Stimulated activated CD8-positive, alpha-beta memory T cell treated with anti-CD3 and anti-CD28 coated beads, Interleukin-4, amount 100 ng/mL, for 48 hours (primary cell): ENCODE results near the gene MKNK2.
"Not testable (repeated sequence)": the region's sequence is repeated elsewhere in the genome, so short reads cannot be mapped to it uniquely, and the experiment has no call there.

Experiments
- DNase-seq: peaks from one replicate; pipeline ENCODE4 v3.0.0-alpha.2; 2020

The MKNK2 gene

DNA sequence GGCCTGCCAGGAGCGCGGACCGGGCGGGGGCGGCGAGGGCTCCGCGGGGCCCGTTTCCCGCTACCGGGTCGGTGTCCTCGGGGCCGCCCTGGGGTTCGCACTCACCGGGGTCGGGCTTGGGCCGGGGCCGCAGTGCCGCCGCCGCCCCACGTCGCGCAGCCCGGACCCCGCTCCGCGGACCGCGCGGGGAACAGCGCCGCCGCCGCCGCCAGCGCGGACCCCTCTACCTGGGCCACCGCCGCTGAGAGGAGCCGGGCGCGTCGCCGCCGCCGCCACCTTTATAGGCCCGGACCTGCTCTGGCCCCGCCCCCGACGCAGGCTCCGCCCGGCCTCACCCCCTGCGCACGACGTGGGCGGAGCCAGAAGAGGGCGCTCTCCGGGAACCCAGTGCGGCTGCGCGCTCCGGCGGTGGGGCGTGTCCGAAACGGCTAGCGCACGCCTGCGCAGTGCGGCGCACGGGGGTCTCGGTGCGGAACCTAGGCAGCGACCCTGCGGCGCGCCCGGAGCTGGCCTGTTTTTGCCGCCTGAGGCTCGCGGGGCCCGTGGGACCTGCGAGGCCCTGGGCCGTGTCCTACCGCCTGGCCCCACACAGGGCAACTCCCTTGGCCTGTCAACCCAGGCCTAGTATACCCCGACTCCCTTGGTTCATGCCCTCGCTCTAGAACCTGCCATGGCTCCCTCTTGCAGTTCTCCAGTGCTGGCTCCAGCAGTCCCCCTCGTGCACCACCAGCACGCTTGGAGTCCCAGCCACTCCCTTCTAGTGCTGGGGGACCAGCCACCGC, at the start of gene MKNK2:
TSS of gene MKNK2 (minus strand) at position 254 of the 782 bp plus-strand sequence. CDS start 393 bp downstream, outside the sequence.
- peak; percentile 98 for DNase-seq

DNA sequence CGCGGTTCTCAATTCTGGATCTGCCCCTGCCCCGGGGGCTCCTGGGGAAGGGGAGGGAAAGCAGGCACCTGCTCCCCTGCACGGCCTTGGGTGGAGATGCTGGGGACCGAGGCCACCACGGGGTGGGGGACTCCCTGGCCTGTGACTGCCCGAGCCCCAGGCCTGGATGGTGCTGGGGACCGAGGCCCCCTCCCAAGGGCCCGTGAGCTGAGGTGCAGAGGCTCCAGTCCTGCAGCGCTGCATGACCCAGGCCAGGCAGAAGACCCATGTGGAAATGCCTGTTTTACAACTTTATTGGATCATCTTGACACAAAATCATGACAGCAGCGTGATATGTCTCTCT, 49.6 kb upstream of the MKNK2 start:
- DNase-seq: no peak

DNA sequence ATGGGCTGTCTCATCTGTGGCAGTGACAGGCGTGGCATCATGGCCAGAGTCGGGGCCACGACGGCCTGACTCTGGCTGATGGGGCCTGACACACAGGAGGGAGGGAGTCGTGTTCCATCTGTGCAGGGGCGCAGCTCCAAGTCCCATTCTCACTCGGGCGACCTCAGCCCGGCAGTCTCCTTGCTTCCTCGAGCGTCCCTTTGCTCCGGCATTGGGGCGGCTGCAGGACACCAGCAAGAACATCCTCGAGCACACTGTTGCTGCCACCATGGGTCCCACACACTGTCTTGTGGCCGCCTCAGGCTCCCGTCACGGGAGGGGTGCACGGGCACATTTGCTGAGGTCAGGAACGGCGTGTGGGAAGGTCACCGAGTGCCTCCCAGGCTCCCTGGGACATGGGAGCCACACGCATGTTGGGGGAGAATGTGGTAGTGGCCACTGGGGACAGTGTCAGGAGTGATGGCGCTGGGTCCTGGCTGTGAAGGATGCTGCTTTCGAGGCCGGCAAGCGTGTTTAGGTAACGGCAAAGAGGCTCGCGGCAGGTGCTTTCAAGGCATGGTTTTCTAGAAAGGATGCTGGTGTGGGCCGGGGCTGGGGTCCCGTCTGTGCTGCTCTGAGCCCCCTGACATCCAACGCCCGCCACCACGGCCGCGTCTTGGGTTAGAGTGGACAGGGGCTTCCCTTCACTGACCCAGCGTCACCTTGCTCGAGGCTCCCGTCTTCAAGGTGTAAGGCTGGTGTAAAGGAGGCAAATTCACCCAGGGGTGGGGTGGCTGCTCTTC, 49.1 kb upstream of the MKNK2 start:
- no peak for DNase-seq

DNA sequence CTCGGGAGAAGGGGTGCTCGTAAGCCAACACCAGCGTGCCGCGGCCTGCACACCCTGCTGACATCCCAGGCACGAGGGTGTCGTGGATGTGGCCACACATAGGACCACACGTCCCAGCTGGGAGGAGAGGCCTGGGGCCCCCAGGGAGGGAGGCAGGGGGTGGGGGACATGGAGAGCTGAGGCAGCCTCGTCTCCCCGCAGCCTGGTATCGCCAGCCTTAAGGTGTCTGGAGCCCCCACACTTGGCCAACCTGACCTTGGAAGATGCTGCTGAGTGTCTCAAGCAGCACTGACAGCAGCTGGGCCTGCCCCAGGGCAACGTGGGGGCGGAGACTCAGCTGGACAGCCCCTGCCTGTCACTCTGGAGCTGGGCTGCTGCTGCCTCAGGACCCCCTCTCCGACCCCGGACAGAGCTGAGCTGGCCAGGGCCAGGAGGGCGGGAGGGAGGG, 48.0 kb upstream of the MKNK2 start:
- no peak for DNase-seq

DNA sequence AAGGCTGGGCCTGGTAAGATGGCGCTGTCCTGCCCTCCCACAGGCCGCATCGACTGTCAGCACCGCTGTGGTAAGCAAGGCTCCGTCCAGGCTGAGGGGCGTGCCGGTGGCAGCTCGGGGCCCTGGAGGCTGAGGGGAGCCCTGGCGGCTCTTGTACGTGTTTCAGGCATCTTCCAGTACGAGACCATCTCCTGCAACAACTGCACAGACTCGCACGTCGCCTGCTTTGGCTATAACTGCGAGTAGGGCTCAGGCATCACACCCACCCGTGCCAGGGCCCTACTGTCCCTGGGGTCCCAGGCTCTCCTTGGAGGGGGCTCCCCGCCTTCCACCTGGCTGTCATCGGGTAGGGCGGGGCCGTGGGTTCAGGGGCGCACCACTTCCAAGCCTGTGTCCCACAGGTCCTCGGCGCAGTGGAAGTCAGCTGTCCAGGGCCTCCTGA, 46.9 kb upstream of the MKNK2 start:
- DNase-seq: no peak

DNA sequence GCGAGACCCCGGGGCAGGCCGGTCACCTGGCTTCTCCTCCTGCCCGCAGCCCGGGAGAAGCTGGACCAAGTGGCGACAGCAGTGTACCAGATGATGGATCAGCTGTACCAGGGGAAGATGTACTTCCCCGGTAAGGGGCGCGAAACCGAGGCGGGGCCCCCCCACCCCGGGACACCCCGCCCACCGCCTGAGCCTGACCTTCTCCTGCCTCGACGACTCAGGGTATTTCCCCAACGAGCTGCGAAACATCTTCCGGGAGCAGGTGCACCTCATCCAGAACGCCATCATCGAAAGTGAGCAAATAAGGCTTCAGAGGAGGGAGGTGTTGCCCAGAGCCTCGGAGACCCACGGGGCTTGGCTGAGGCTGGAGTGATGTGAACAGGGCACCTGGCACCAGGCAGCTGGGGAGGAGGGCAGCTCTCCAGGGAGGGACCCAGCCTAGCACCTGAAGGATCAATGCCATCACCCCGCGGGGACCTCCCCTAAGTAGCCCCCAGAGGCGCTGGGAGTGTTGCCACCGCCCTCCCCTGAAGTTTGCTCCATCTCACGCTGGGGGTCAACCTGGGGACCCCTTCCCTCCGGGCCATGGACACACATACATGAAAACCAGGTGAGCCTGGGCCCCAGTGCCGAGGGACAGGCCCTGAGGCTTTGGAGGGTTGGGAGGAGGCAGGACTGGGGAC, 46.3 kb upstream of the MKNK2 start:
- DNase-seq: peak; percentile 65

DNA sequence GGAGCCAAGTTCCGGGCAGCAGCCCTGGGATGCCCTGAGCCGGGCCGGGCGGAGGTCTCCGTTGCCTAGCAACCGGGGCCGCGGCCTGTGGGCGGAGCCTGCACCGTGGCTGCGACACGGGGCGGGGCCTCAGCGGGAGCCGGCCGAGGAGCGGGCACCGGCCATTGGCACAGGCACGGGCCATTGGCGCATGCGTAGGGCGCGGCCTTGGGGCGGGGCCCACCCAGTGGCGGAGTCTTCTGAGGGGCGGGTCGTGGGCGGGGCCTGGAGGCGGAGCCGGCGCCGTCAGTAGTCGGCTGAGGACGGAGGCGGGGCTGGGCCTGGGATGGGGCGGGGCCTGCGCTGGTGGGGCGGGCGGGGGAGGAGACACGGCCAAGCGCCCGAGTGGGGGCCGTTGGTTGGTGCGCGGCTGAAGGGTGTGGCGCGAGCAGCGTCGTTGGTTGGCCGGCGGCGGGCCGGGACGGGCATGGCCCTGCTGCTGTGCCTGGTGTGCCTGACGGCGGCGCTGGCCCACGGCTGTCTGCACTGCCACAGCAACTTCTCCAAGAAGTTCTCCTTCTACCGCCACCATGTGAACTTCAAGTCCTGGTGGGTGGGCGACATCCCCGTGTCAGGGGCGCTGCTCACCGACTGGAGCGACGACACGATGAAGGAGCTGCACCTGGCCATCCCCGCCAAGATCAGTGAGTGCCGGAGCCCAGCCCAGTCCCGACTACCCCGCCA, 45.6 kb upstream of the MKNK2 start, which contains the start of gene IZUMO4:
TSS of gene IZUMO4 (plus strand) at position 436 of the 723 bp plus-strand sequence. CDS start at position 467, 31 bp downstream.
- DNase-seq: peak; percentile 100

DNA sequence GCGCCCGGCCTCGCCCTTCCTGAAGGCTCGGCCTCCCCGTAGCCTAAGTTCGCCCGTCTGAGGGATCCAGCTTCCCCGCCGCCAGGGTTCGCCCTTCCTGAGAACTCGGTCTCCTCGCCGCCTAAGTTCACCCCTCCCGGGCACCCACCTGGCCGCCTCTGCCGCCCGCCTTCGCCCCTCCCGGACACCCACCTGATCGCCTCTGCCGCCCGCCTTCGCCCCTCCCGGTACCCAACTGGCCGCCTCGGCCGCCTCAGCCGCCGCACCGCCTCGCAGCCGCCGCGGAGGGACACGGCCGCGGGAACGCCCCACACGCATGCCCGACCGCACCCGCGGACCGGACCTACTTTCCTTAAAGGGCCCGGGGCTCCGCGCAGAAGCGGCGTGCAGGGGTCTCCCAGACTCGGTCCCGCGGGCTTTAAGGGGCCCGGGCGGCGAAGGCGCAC, 45.0 kb upstream of the MKNK2 start, which contains the start of gene MOB3A:
TSS of gene MOB3A (minus strand) at position 293 of the 446 bp plus-strand sequence. CDS start 17,766 bp downstream, outside the sequence.
- peak; percentile 89 for DNase-seq

DNA sequence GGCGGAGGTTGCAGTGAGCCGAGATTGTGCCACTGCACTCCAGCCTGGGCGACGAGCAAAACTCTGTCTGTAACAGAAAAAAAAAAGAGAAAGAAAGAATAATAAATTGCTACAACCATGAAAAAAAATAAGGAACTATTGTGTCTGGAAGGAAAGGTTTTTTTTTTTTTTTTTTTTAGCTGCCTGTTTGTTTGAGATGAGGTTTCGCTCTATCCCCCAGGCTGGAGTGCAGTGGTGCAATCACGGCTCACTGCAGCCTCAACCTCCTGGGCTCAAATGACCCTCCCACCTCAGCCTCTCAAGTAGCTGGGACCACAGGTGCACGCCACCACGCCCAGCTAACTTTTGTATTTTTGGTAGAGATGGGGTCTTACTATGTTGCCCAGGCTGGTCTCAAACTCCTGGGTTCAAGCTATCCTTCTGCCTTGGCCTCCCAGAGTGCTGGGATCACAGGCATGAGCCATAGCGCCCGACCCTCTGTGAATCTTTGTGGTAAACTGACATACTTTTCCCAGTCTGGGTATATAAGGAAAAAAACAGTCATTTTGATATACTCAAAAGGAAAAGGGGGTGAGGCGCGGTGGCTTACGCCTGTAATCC, 41.0 kb upstream of the MKNK2 start:
- DNase-seq: not testable (repeated sequence)

DNA sequence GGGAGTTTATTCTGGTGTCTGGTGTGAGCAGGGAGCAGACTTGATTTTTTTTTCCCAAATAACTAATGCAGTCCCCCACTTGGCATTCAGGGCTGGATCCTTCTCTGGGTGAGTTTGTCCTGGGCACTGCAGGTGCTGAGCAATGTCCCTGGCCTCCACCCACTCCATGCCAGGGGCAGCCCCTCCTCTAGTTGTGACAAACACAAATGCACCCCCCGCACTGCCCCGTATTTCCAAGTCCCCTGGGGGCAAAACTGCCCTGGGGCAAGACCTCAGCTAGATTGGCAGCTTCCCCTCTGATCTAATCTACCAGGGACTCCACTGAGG, 38.6 kb upstream of the MKNK2 start:
- no peak for DNase-seq

DNA sequence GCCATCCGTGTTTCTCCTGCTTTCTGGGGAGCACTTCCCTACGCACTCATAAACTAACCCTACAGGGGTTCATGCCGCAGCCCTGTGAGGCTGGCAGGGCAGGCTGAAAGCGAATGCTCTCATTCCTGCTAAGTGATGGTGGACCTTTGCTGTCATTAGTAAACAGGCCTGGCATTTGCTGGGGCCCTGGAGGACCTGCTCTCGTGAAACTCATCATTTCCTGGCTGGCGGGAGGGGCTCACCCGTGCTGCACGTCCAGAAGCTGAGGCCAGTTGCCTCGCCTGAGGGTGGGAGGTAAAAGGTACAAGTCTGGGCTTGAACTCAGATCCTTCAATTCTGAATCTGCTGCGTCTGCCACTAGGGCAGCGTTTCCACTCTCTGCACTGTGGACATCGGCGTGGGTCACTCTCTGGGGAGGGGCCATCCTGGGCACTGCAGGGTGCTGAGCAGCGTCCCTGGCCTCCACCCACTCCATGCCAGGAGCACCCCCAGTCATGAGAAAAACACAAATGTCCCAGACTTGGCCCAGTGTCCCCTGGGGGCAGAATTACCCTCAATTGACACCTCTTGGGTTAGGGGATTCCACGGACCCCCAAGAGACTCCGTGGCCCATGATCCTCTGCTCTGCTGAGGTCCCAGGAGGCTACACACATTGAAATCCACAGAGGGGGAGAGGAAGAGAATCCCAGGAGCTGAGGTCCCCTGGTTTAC, 38.1 kb upstream of the MKNK2 start:
- DNase-seq: no peak

DNA sequence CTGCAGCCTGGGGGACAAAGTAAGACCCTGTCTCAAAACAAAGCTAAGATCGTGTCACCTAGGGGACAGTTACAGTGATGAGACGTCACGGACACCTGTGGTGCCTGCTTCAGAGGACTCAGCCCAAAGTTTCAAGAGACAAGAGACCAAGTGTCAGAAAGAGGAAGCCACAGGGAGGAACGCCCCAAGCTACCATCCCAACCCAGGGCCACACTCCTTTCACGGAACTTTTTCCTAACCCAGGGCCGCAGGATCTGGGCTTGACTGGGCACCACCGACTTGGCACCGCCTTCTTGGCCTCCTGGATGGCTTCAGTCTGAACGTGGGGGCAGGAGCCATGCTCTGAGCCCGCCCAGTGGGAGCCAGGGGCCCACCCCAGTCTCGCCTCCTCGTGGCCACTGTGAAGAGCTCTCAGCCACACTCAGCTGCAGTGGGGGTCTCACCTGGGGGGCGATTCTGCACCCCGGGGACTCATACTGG, 36.6 kb upstream of the MKNK2 start:
- DNase-seq: no peak

DNA sequence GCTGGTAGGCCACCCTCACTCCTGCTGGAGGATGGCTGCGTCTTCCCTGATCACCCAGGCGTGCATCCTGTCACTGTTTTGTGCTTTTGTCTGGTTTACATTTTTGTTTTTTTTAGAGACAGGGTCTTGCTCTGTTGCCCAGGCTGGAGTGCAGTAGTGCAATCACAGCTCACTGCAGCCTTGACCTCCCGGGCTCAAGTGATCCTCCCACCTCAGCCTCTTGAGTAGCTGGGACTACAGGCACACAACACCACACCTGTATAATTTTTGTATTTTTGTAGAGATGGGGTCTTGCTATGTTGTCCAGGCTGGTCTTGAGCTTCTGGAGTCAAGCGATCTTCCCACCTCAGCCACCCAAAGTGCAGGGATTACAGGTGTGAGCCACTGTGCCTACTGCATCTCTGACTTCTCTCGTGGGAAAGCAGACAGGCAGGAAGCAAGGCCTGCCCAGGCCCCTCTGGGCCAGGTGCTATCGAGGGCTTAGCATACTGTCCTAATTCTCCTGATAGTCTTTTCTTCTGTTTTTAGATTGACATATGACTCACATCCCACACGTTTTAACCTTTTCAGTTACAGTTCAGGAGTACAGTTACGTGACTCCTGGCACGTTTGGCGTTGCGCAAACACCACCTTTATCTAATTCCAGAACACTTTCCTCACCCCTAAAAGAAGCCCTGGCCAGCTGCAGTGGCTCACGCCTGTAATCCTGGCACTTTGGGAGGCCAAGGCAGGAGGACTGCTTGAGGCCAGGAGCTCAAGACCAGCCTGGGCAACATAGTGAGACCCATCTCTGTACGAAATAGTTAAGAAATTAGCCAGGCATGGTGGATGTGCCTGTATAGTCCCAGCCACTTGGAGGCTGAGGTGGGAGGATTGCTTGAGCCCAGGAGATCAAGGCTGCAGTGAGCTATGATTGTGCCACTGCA, 35.9 kb upstream of the MKNK2 start:
- peak; percentile 70 for DNase-seq

DNA sequence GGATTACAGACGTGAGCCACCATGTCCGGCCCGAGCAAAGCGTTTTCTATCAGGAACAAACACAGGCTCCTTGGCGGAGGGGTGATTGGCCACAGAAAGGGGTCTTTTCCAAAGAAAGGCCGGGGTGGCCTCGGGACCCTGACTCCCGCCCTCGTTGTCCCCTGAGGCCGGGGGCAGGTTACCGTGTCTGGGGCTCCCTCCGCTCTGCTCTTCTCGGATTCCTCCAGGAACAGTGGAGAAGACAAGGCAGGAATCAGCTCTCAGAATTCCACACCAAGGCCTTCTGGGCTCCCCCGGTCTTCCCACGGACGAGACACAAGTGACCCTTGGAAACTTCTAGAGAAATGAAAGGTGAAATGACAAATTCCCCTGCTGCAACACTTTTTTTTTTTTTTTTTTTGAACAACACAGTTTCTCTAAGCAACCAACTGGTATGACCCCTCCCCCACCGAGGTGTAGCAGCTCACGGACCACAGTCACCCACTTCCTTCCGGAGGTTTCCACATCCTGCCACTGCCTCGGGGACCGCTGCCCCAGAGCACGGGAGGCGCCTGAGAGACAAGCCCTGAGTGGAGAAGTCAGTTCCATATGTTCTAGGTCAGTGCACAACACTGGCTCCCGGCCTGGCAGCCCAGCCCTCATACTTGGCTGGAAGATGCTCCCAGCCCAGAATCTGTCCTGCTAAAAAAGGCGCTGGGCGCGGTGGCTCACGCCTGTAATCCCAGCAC, 34.1 kb upstream of the MKNK2 start:
- DNase-seq: peak; percentile 94

DNA sequence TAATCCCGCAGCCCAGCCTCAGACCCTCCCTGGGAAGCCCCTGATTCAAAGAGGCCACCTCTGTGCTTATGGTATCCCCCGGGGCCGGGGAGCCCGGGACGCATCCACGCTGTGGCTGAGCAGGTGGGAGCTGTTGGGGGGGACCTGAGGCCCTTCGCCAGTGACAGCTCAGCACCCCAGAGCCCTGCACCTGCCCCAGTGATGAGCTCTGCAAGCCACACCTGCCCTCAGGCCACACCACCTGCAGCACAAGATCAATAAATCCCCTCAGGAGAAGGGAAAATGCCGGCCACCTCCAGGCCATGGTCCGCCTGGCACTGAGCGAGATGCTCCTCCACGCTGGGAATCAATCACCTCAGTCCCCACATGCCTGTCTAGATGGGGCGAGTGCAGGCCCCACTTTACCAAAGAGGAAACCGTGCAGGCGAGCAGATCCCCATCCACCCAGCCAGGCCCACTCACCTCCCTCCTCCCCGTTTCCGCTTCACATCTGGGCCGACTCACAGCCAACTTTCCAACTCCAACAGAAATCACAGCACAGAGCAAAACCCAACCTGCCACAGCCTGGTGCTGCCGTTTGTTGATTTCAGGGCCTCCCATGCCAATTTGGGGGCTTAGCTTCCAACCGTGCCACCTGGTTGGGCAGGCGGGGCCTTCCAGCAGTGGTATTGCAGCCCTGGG, 32.3 kb upstream of the MKNK2 start:
- peak; percentile 78 for DNase-seq

DNA sequence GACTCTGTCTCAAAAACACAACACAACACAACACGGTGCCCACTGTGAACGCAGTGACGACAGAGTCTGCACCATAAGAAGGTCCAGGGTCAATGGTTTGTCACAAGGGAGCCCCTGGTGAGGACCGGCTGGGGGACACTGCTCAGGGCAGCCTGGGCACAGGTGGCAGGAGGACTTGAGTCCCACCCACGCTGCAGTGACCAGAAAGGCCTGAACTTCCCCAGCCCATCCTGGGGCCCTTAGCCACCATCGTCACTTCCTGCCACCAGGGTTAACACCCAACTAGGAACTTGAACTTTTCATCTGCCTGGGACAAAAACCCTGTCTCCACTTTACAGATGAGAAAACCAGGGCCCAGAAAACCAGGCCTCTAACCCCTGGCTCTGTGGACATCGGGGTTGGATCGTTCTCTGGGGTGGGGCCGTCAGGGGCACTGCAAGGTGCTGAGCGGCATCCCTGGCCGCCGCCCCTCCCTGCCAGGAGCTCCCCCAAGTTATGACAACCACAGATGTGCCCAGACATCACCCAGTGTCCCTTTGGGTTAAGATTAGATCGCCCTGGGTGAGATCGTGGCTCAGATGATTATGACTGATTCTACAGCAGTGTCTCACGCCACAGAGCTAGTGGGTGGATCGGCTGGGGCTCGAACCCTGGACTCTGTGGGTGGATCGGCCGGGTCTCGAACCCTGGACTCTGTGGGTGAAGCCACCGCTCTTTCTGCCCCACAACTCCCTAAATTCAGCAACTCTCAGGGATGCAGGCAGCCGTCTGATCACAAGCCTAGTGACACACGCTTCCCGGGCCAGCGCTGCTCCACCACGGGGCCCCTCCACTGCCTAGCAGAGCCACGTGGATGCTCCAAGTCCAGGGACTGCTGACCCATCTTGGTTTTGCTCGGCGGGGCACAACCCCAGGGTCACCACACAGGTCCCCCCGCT, 31.1 kb upstream of the MKNK2 start:
- peak; percentile 69 for DNase-seq

DNA sequence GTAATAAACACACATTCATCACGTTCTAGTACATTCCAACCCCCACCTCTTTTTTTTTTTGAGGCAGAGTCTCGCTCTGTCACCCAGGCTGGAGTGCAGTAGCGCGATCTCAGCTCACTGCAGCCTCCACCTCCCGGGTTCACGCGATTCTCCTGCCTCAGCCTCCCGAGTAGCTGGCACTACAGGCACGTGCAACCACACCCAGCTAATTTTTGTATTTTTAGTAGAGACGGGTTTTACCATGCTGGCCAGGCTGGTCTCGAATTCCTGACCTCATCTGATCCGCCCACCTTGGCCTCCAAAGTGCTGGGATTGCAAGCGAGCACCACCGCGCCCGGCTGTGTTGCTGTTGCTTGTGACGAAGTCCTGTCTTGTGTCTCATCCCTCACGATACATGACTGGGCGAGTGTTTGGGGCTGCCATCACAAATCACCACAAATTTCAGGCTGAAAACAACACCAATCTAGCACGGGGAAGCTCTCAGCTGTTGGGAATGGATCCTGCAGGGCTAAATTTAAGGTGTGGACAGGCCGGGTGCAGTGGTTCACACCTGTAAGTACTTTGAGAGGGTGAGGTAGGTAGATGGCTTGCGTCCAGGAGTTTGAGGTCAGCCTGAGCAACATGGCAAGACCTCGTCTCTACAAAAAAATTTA, 29.4 kb upstream of the MKNK2 start:
- DNase-seq: no peak
